Stomach smooth muscle (tissue), 2 donors: ENCODE data around the gene ASTN2.

ENCODE experiments used
- H3K27ac ChIP-seq: one replicate; pipeline ENCODE4 v1.7.0; 2013; ENCODE audit warnings: mild to moderate bottlenecking, low read length, inconsistent platforms
- H3K27me3 ChIP-seq, 2 donors: one replicate each; pipeline ENCODE4 v1.7.0; 2013; ENCODE audit warnings: low read length in 2 of 2; ENCODE audit not compliant: insufficient read depth in 2 of 2, control insufficient read depth in 1 of 2
- H3K36me3 ChIP-seq, 2 donors: one replicate each; pipeline ENCODE4 v1.7.0; 2013; ENCODE audit warnings: low read length in 2 of 2; ENCODE audit not compliant: control insufficient read depth in 2 of 2, insufficient read depth in 2 of 2
- H3K4me1 ChIP-seq: one replicate; pipeline ENCODE4 v1.7.0; 2013; ENCODE audit warnings: low read length; ENCODE audit not compliant: control insufficient read depth, insufficient read depth
- H3K4me3 ChIP-seq, 2 donors: one replicate each; pipeline ENCODE4 v1.7.0; 2013; ENCODE audit warnings: low read length in 2 of 2
- H3K9ac ChIP-seq, 2 donors: one replicate each; pipeline ENCODE4 v1.7.0; 2013; ENCODE audit warnings: low read length in 2 of 2, mild to moderate bottlenecking in 1 of 2
- H3K9me3 ChIP-seq, 2 donors: one replicate each; pipeline ENCODE4 v1.7.0; 2013; ENCODE audit warnings: low read length in 2 of 2; ENCODE audit not compliant: control insufficient read depth in 2 of 2
- donor health status: healthy.
- donor health status: Pancreatic carcinoma.

Gene ASTN2

GRCh38 chr9:116796669-116797068, 618.2 kb downstream of the ASTN2 start:
- H3K4me1 ChIP-seq = no peaks in the 10 kb centered on the region
- H3K36me3 ChIP-seq = no peaks in the 10 kb centered on the region
- H3K27me3 ChIP-seq = no peaks in the 10 kb centered on the region
- no peak overlapping the region for H3K9ac ChIP-seq
- no peaks in the 10 kb centered on the region for H3K9me3 ChIP-seq
- H3K4me3 ChIP-seq = no peak overlapping the region
- no peak overlapping the region for H3K27ac ChIP-seq

GRCh38 chr9:116795821-116796220, 619.0 kb downstream of the ASTN2 start:
- Histone ChIP-seq H3K4me1 (no peaks in the 10 kb centered on the region), H3K9me3 (no peaks in the 10 kb centered on the region)

DNA sequence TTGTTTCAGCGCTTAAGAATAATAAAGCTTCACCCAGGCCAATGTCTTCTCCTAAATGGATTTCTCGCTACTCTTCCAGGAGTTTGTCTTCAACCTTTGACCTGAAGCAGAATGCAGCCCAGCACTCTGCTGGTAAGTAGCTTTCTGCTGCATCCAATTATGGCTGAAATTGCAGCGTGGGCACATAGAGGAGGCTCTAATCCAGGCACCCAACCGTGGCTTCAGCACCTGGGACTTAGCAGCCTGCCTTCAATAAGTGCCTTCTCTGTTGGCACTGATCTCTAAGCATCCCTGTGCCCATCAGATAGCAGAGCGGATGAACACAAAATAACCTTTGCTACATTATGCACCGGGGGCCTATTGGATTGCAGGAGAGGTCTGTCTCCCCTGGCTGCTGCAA, 622.6 kb downstream of the ASTN2 start:
- no peak overlapping the region for H3K4me3 ChIP-seq
- no peaks in the 10 kb centered on the region for H3K9me3 ChIP-seq
- H3K27me3 ChIP-seq = no peaks in the 10 kb centered on the region
- H3K27ac ChIP-seq = no peak overlapping the region
- H3K9ac ChIP-seq = no peak overlapping the region
- H3K4me1 ChIP-seq = no peaks in the 10 kb centered on the region
- H3K36me3 ChIP-seq = no peaks in the 10 kb centered on the region

More at GRCh38 chr9:116795821-116796220, 619.0 kb downstream of the ASTN2 start:
- H3K9ac ChIP-seq = no peak overlapping the region
- no peak overlapping the region for H3K27ac ChIP-seq
- no peaks in the 10 kb centered on the region for H3K36me3 ChIP-seq
- no peak overlapping the region for H3K4me3 ChIP-seq
- no peaks in the 10 kb centered on the region for H3K27me3 ChIP-seq

- Histone ChIP-seq H3K36me3 (no peaks in the 10 kb centered on the region), H3K9me3 (no peaks in the 10 kb centered on the region), H3K4me3 (no peak overlapping the region), H3K9ac (no peak overlapping the region), H3K27ac (no peak overlapping the region), H3K27me3 (peaks cover 0 to 2% of the 10 kb centered on the region in 2 donors), H3K4me1 (no peaks in the 10 kb centered on the region)
These were observed 623.5 kb downstream of the ASTN2 start for GRCh38 chr9:116791326-116791725.

DNA sequence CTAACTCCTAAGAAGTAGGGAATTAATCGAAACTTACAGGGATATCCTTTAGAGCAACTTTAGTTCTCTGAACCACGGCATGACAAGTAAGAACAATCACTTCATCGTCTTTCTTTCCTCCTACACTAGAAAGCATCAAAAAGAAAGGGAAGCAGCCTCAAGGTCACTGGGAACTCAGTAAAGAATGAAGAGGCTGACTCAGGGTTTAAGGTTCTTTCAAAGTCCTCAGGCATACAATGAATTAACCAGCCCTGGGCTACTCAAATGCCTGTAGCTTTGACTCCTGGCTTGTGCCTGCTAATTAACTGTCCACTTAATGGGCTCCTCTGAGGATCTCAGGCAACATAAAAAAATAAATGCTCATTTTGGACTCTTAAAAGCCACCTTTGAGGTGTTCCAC, 625.8 kb downstream of the ASTN2 start:
- H3K27ac ChIP-seq = no peak overlapping the region
- H3K9me3 ChIP-seq = no peaks in the 10 kb centered on the region
- H3K36me3 ChIP-seq = no peaks in the 10 kb centered on the region
- no peaks in the 10 kb centered on the region for H3K4me1 ChIP-seq
- H3K4me3 ChIP-seq = no peak overlapping the region
- H3K9ac ChIP-seq = no peak overlapping the region
- H3K27me3 ChIP-seq = peaks cover 0 to 2% of the 10 kb centered on the region in 2 donors

GRCh38 chr9:116786737-116787136, 628.1 kb downstream of the ASTN2 start:
- H3K4me1 ChIP-seq = no peaks in the 10 kb centered on the region
- peaks cover 0 to 2% of the 10 kb centered on the region in 2 donors for H3K27me3 ChIP-seq
- no peak overlapping the region for H3K4me3 ChIP-seq
- H3K9ac ChIP-seq = no peak overlapping the region
- H3K27ac ChIP-seq = no peak overlapping the region
- no peaks in the 10 kb centered on the region for H3K36me3 ChIP-seq
- no peaks in the 10 kb centered on the region for H3K9me3 ChIP-seq

DNA sequence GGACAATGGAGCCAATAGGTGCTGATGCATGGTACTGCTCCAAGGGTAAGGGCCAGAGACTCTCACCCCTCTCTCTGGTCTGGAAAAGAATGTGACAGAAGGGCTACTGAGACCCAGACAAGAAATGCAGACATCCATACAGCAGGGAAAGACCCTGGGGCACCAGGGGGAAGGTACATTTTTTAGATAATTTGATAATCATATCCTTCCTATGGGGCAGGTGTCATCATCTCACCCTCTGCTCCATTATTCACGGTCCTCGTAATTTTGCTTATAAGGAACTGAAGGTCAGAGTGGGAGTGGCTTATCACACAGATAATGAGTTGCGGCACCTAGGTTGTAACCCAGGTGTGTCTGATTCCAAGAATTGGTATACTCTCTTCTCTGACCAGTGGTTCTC, 637.7 kb downstream of the ASTN2 start:
- H3K4me3 ChIP-seq = no peak overlapping the region
- no peak overlapping the region for H3K9ac ChIP-seq
- no peaks in the 10 kb centered on the region for H3K27me3 ChIP-seq
- H3K9me3 ChIP-seq = no peaks in the 10 kb centered on the region
- no peaks in the 10 kb centered on the region for H3K36me3 ChIP-seq
- H3K27ac ChIP-seq = no peak overlapping the region
- no peaks in the 10 kb centered on the region for H3K4me1 ChIP-seq

DNA sequence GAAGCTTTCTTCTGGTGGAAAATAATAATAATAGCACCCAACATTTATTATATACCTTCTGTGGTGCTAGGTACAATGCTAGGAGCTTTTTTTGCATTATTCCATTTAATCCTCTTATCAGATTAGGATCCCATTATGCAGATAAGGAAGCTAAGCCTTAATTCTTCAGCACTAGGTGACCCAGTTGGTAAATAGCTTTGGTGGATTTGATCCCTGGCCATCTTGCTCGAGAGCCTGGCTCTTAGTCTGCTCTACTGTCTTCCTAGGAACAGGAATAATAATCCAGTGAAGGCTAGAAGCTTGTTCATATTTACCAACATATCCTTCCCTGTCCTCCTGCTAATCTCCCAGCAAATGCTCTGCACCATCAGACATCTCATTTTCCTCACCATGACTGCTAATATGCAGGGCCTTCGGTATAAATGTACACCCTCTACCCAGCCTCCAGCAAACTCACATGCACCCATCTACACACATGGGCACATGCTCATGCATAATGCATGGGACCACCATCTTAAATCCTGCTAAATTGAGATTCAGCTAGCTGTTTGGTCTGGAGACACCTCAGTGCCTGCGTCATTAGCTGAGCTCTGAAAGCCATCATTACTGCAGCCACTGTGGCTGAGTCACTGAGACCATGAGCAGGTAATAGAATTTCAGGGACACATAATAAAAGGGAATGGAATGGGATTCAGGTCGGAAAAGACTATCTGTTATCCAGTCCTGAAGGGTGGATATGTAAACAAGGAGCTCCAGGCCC, 640.3 kb downstream of the ASTN2 start:
- Histone ChIP-seq H3K9ac (no peak overlapping the region), H3K4me3 (no peak overlapping the region), H3K4me1 (no peaks in the 10 kb centered on the region), H3K36me3 (no peaks in the 10 kb centered on the region), H3K27ac (no peak overlapping the region), H3K9me3 (no peaks in the 10 kb centered on the region), H3K27me3 (no peaks in the 10 kb centered on the region)

GRCh38 chr9:116767219-116767618, 647.6 kb downstream of the ASTN2 start:
- H3K9me3 ChIP-seq = no peaks in the 10 kb centered on the region
- no peaks in the 10 kb centered on the region for H3K4me1 ChIP-seq
- no peaks in the 10 kb centered on the region for H3K36me3 ChIP-seq
- peaks cover 0 to 2% of the 10 kb centered on the region in 2 donors for H3K27me3 ChIP-seq
- no peak overlapping the region for H3K27ac ChIP-seq
- no peak overlapping the region for H3K4me3 ChIP-seq
- no peak overlapping the region for H3K9ac ChIP-seq

DNA sequence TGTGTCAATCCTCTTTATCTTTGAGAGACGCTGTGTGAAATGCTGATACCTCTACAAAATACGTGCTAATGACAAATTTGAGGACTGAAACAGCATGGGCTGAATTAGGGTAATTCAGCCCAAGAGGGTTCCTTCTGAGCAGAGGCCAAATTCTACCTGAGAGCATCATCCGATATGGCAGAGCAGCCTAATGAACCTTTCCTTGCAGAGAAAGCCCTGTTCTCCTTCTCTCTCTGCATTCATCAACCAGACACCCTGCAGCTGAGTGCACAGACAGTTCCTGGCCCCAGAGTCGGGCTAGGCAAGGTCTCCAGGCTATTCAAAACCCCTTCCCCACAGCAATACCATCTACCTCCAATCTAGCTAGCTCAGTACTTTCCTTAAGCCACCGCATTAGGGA, 649.8 kb downstream of the ASTN2 start:
- Histone ChIP-seq H3K9ac (no peak overlapping the region), H3K4me3 (no peak overlapping the region), H3K36me3 (no peaks in the 10 kb centered on the region), H3K27ac (no peak overlapping the region), H3K4me1 (no peaks in the 10 kb centered on the region), H3K27me3 (peaks cover 0 to 2% of the 10 kb centered on the region in 2 donors), H3K9me3 (no peaks in the 10 kb centered on the region)

DNA sequence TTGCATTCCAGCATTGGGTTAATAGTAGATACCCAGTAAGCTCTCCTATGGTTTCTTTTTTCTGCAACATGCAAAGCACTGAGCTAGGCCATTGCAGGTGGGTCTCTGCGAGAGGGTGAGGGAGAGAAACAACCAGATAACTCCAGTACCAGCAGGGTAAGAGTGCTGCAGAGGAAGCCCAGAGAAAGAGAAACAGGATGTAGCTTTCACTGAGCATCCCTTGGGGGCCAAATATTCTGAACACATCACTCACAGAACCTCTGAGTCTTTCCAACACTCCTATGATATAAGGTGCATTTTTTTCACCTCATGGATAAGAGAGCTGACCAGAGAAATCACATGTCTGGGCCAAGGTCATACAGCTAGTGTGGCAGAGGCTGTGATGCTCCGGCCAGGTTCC, 651.1 kb downstream of the ASTN2 start:
- H3K27me3 ChIP-seq = peaks cover 0 to 2% of the 10 kb centered on the region in 2 donors
- no peaks in the 10 kb centered on the region for H3K4me1 ChIP-seq
- no peak overlapping the region for H3K9ac ChIP-seq
- no peak overlapping the region for H3K27ac ChIP-seq
- H3K9me3 ChIP-seq = no peaks in the 10 kb centered on the region
- no peaks in the 10 kb centered on the region for H3K36me3 ChIP-seq
- H3K4me3 ChIP-seq = no peak overlapping the region
